HepG2 (cell line): ENCODE data around the gene DNAH8. TPM values are rescaled to one million over a fixed set of nuclear protein-coding genes. Genes with fewer than 3 reads are reported as not detected.

Experiments used
- ATAC-seq: fragments of 200-7000 bp; cut with Tn5 transposase; 3 replicates; pipeline ENCODE4 v1.9.1; 2020; ENCODE audit warnings: mild to moderate bottlenecking, moderate library complexity
- BruUV-seq: library from RNA; stranded (reverse); fragments of 400-500 nt; replicated peaks from 2 replicates; lab custom pipeline; 2021; lab: Mats Ljungman, UMichigan
- CTCF ChIA-PET: fragments of 300-600 bp; formaldehyde crosslinking; extraction: SDS; loops from one replicate; lab custom pipeline; 2021; ENCODE audit warnings: low total read pairs, inconsistent platforms, low intra/inter-chr PET ratio; lab: Yijun Ruan, JAX
- POLR2A ChIA-PET: fragments of 350-600 bp; sonication (Branson Sonifier 250); formaldehyde crosslinking; loops from one replicate; lab custom pipeline; 2020; ENCODE audit warnings: antibody characterized with exemption, inconsistent platforms; lab: Yijun Ruan, JAX
- DNase-seq: peaks from one replicate; pipeline ENCODE4 v3.0.0-alpha.2; 2015; ENCODE audit warnings: low spot score
- FAIRE-seq: peaks from 3 replicates; lab custom pipeline; 2011; peaks lifted over from hg19 to GRCh38; lab: Jason Lieb, UNC
- H2AFZ ChIP-seq: one replicate; pipeline ENCODE4 v1.6.1; 2011; ENCODE audit warnings: low read length, inconsistent platforms
- H3K27ac ChIP-seq: fragments of 300-600 bp; 3 replicates; pipeline ENCODE4 v1.8.0; 2011; ENCODE audit warnings: mixed run types, mild to moderate bottlenecking, mixed read lengths, low read length, inconsistent platforms; ENCODE audit not compliant: insufficient read depth; ENCODE audit errors: extremely low read length
- H3K27me3 ChIP-seq, 2 experiments: fragments of 200-600 bp in 1 of 2; 2 replicates in 1 of 2; 3 replicates in 1 of 2; pipeline versions ENCODE4 v1.6.0 to v1.8.0; 2011; ENCODE audit warnings: low read length in 2 of 2, mild to moderate bottlenecking in 2 of 2, moderate library complexity in 2 of 2, inconsistent platforms in 1 of 2; ENCODE audit not compliant: insufficient read depth in 2 of 2, control insufficient read depth in 1 of 2
- H3K36me3 ChIP-seq, 2 experiments: fragments of 200-600 bp in 1 of 2; replicated peaks in 1 of 2; 2 replicates in 1 of 2; 3 replicates in 1 of 2; pipeline versions ENCODE4 v1.5.1 to v1.8.0; 2011; ENCODE audit warnings: low read length in 2 of 2, inconsistent platforms in 1 of 2; ENCODE audit not compliant: insufficient read depth in 2 of 2, control insufficient read depth in 1 of 2
- H3K4me1 ChIP-seq: 2 replicates; pipeline ENCODE4 v1.5.1; 2012; ENCODE audit warnings: low read length, inconsistent platforms; ENCODE audit not compliant: insufficient read depth
- H3K4me2 ChIP-seq: 2 replicates; pipeline ENCODE4 v1.6.0; 2011; ENCODE audit warnings: low read depth, low read length, inconsistent platforms
- H3K4me3 ChIP-seq, 3 experiments: fragments of 200-600 bp in 1 of 3; sonication (generic), shearing (Covaris generic) in 1 of 3; replicated peaks in 1 of 3; 2 replicates each; pipeline ENCODE4 v1.5.1; 2011 to 2016; ENCODE audit warnings: low read length in 3 of 3, inconsistent platforms in 2 of 3, low read depth in 2 of 3, mild to moderate bottlenecking in 2 of 3, control low read depth in 1 of 3, mixed read lengths in 1 of 3; ENCODE audit not compliant: insufficient read depth in 1 of 3
- H3K79me2 ChIP-seq: one replicate; pipeline ENCODE4 v1.6.1; 2011; ENCODE audit warnings: low read length, inconsistent platforms; ENCODE audit not compliant: insufficient read depth
- H3K9ac ChIP-seq: 2 replicates; pipeline ENCODE4 v1.6.0; 2011; ENCODE audit warnings: mild to moderate bottlenecking, low read depth, low read length, inconsistent platforms; ENCODE audit not compliant: insufficient read depth
- H3K9me3 ChIP-seq: 2 replicates; pipeline ENCODE4 v1.5.1; 2012; ENCODE audit warnings: mild to moderate bottlenecking, low read length
- H4K20me1 ChIP-seq: 2 replicates; pipeline ENCODE4 v1.6.0; 2011; ENCODE audit warnings: inconsistent platforms, mild to moderate bottlenecking, low read length, moderate library complexity; ENCODE audit not compliant: insufficient read depth
- ETV5 ChIP-seq: IDR thresholded peaks from 2 replicates; pipeline ENCODE4 v1.6.1; 2018; ENCODE audit warnings: missing biosample characterization, missing genetic modification reagents, inconsistent platforms, borderline replicate concordance
- FOSL1 ChIP-seq: sonication (generic); formaldehyde crosslinking; IDR thresholded peaks from 2 replicates; pipeline ENCODE4 v1.9.0; 2021; ENCODE audit warnings: missing genetic modification reagents, borderline replicate concordance
- GZF1 ChIP-seq: sonication (generic); formaldehyde crosslinking; IDR thresholded peaks from 2 replicates; pipeline ENCODE4 v1.5.1; 2020; ENCODE audit warnings: mild to moderate bottlenecking, missing genetic modification reagents
- HMG20B ChIP-seq: conservative IDR thresholded peaks from 2 replicates; pipeline ENCODE4 v1.6.1; 2016; ENCODE audit warnings: missing genetic modification reagents, missing compliant biosample characterization
- PCBP1 ChIP-seq: fragments of 200-400 bp; formaldehyde crosslinking; IDR thresholded peaks from 2 replicates; pipeline ENCODE4 v1.6.1; 2017; ENCODE audit warnings: mild to moderate bottlenecking, low read depth, low read length, borderline replicate concordance
- SIX4 ChIP-seq: sonication (generic); formaldehyde crosslinking; IDR thresholded peaks from 2 replicates; pipeline ENCODE4 v1.4.0; 2020; ENCODE audit warnings: missing genetic modification reagents
- TARDBP ChIP-seq: sonication (generic); formaldehyde crosslinking; IDR thresholded peaks from 2 replicates; pipeline ENCODE4 v1.8.0; 2022; ENCODE audit warnings: mild to moderate bottlenecking, missing genetic modification reagents
- TEAD3 ChIP-seq: optimal IDR thresholded peaks from 2 replicates; pipeline ENCODE3; 2016; ENCODE audit warnings: borderline replicate concordance
- THAP11 ChIP-seq: IDR thresholded peaks from 2 replicates; pipeline ENCODE4 v1.6.1; 2016; ENCODE audit warnings: missing biosample characterization, missing genetic modification reagents
- ZC3H13 ChIP-seq: sonication (generic); formaldehyde crosslinking; IDR thresholded peaks from 2 replicates; pipeline ENCODE4 v1.8.1; 2023; ENCODE audit warnings: mild to moderate bottlenecking, missing genetic modification reagents, moderate library complexity
- ZEB1 ChIP-seq: IDR thresholded peaks from 2 replicates; pipeline ENCODE4 v1.6.1; 2012; ENCODE audit warnings: mild to moderate bottlenecking, low read depth, inconsistent platforms; ENCODE audit not compliant: insufficient replicate concordance
- ZNF143 ChIP-seq: sonication (generic); formaldehyde crosslinking; IDR thresholded peaks from 2 replicates; pipeline ENCODE4 v1.4.0; 2020; ENCODE audit warnings: missing genetic modification reagents
- ZNF207 ChIP-seq: fragments of 450-650 bp; IDR thresholded peaks from 2 replicates; pipeline ENCODE4 v1.6.1; 2016; ENCODE audit warnings: antibody characterized with exemption, borderline replicate concordance
- ZNF350 ChIP-seq: sonication (generic); formaldehyde crosslinking; IDR thresholded peaks from 2 replicates; pipeline ENCODE4 v1.4.0; 2020; ENCODE audit warnings: mild to moderate bottlenecking, low read depth, missing genetic modification reagents, borderline replicate concordance
- WGBS: methylation state at CpG from one replicate; pipeline ENCODE4 v1.1.6; 2017; ENCODE audit warnings: low lambda C conversion rate; 5-methylcytosine and 5-hydroxymethylcytosine counted together
- in situ Hi-C: cut with HindIII; loops from 2 replicates; pipeline ENCODE4 v1.10.0; 2017; ENCODE audit warnings: low pct_unique_long_range_greater_than_20kb; ENCODE audit not compliant: extremely low pct_ligation_motif_present
- intact Hi-C: fragments of 100-400 bp; cut with micrococcal nuclease; formaldehyde crosslinking; loops from one replicate; pipeline ENCODE4 v1.10.0; 2022; ENCODE audit not compliant: unreplicated experiment
- polyA plus RNA-seq, 8 experiments: library from polyadenylated mRNA; depleted of rRNA in 3 of 8; stranded (reverse) in 7 of 8; unstranded in 1 of 8; fragments of >200 nt; fragmentation: Illumina TruSeq in 4 of 8; extraction: Trizol in 4 of 8; gene quantifications; 2 replicates each; pipeline versions ENCODE4 v1.2.1 to v1.2.3, GENCODE V29; 2011 to 2016; ENCODE audit warnings: low read depth in 4 of 8, missing spikeins in 1 of 8, mixed read lengths in 1 of 8; ENCODE audit not compliant: insufficient read depth in 1 of 8
- total RNA-seq, 5 experiments: library from RNA; depleted of rRNA; stranded (reverse); fragments of >200 nt; fragmentation: Illumina TruSeq; extraction: Trizol; gene quantifications; 2 replicates each; pipeline ENCODE4 v1.2.3, GENCODE V29; 2016; ENCODE audit warnings: low read depth in 1 of 5
- TF ChIP-seq, protein P1 (sequence below), 2 experiments: fragments of 450-650 bp in 1 of 2; sonication (generic) in 1 of 2; formaldehyde crosslinking; IDR thresholded peaks; 2 replicates each; pipeline versions ENCODE4 v1.5.0 to v1.8.0; 2020 to 2022; ENCODE audit warnings: mild to moderate bottlenecking in 1 of 2, missing genetic modification reagents in 1 of 2
- TF ChIP-seq, protein P2 (sequence below): IDR thresholded peaks from 2 replicates; pipeline ENCODE4 v1.6.1; 2012; ENCODE audit warnings: low read length, improper control_type of control experiment

DNAH8 gene
- total and polyA plus RNA-seq, 2 of the 13 experiments (the other 11 are each of a cell fraction or from before 2014, with no cell fraction given) = not detected

DNA sequence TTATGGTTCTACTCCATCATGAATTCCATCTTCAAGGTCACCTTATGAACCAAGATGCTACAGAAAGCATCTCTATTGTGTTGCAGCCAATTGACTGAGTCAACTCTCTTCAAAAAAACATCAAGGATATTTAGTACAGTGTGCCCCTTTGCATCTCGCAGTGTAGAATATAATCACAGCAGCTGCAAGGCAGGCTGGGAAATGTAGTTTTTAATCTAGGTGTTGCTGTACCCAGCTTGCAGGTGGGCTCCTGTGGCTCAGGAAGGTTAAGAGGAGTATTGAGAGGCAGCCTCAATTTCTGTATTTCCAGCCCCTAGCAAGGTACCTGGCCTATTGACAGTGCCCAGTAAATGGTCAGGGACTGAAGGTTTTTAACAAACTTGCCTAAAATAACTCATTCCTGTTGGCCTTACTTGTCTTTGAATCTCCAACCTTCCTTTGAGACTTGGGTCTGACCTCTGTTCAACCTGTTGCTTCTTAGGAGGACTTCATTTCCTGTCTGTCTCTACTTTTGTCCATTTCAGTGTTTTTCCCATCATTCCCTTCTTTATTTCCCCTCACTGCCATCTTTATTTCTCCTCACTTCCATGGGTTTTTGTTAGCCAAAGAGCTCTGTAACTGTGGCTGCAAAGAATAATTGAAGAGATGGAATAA lies 150.5 kb downstream of the DNAH8 start:
- no peaks in the 10 kb centered on the region for H3K9me3 ChIP-seq
- ChIA-PET CTCF (no interaction called here), POLR2A (no interaction called here)
- no peaks in the 10 kb centered on the region for H3K36me3 ChIP-seq
- intact Hi-C loops (no loop called here), in situ Hi-C loops (no loop called here)
- no peaks in the 10 kb centered on the region for H3K79me2 ChIP-seq
- no peaks in the 10 kb centered on the region for H3K27me3 ChIP-seq
- no peaks in the 10 kb centered on the region for H4K20me1 ChIP-seq
- H3K9ac ChIP-seq = no peak overlapping the region
- TF ChIP-seq ZNF143 (CRISPR knock-in tag) (peak; percentile 77), THAP11 (CRISPR knock-in tag) (peak; percentile 84), HMG20B (CRISPR knock-in tag) (no peak), ETV5 (no peak)
- FAIRE-seq (no peak), ATAC-seq (no peak), DNase-seq (no peak)
- no peak overlapping the region for H2AFZ ChIP-seq
- 7% methylated on average over 1 of the region's 1 CpG for WGBS
- BruUV-seq = no TSS peak
- H3K4me3 ChIP-seq = no peak overlapping the region
- no peak overlapping the region for H3K4me2 ChIP-seq
- no peak overlapping the region for H3K27ac ChIP-seq
- no peaks in the 10 kb centered on the region for H3K4me1 ChIP-seq

DNA sequence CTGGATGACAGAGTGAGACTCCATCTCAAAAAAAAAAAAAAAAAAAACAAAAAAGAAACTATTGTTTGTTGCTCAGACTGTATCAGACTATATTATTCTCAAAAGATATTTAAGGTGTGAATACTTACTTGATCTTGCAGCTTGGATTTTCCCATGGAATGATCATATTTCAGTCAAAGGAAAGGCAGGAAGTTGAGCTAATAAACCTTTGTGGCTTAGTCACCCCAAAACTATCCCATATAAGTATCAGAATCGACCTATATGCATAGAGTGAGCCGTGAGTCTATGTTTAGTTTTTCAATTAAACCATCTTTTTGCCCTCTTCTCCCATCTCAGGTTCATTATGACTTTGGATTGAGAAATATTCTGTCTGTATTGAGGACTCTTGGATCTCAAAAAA lies 152.6 kb downstream of the DNAH8 start:
- FAIRE-seq = no peak
- H3K36me3 ChIP-seq = no peaks in the 10 kb centered on the region
- no peak for TF ChIP-seq ZNF350 (CRISPR knock-in tag)
- no peak for TF ChIP-seq ZNF207
- no peak for TF ChIP-seq ZC3H13 (CRISPR knock-in tag)
- TF ChIP-seq, protein P1, sequence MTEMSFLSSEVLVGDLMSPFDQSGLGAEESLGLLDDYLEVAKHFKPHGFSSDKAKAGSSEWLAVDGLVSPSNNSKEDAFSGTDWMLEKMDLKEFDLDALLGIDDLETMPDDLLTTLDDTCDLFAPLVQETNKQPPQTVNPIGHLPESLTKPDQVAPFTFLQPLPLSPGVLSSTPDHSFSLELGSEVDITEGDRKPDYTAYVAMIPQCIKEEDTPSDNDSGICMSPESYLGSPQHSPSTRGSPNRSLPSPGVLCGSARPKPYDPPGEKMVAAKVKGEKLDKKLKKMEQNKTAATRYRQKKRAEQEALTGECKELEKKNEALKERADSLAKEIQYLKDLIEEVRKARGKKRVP (CRISPR knock-in tag; IDR thresholded peaks at IDR 0.05) = no peak
- no peak for TF ChIP-seq PCBP1
- no peak for TF ChIP-seq SIX4
- no peak for TF ChIP-seq TARDBP (CRISPR knock-in tag)
- TF ChIP-seq GZF1 (CRISPR knock-in tag) = no peak
- TF ChIP-seq FOSL1 (CRISPR knock-in tag) = no peak
- TF ChIP-seq, protein P2, sequence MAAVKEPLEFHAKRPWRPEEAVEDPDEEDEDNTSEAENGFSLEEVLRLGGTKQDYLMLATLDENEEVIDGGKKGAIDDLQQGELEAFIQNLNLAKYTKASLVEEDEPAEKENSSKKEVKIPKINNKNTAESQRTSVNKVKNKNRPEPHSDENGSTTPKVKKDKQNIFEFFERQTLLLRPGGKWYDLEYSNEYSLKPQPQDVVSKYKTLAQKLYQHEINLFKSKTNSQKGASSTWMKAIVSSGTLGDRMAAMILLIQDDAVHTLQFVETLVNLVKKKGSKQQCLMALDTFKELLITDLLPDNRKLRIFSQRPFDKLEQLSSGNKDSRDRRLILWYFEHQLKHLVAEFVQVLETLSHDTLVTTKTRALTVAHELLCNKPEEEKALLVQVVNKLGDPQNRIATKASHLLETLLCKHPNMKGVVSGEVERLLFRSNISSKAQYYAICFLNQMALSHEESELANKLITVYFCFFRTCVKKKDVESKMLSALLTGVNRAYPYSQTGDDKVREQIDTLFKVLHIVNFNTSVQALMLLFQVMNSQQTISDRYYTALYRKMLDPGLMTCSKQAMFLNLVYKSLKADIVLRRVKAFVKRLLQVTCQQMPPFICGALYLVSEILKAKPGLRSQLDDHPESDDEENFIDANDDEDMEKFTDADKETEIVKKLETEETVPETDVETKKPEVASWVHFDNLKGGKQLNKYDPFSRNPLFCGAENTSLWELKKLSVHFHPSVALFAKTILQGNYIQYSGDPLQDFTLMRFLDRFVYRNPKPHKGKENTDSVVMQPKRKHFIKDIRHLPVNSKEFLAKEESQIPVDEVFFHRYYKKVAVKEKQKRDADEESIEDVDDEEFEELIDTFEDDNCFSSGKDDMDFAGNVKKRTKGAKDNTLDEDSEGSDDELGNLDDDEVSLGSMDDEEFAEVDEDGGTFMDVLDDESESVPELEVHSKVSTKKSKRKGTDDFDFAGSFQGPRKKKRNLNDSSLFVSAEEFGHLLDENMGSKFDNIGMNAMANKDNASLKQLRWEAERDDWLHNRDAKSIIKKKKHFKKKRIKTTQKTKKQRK = no peak
- TF ChIP-seq ZEB1 = no peak
- no peak for TF ChIP-seq TEAD3

More for the DNA sequence above, 152.6 kb downstream of the DNAH8 start:
- intact Hi-C loops = no loop called here
- in situ Hi-C loops = no loop called here
- POLR2A ChIA-PET = no interaction called here
- no peaks in the 10 kb centered on the region for H3K9me3 ChIP-seq
- no peaks in the 10 kb centered on the region for H4K20me1 ChIP-seq
- H3K9ac ChIP-seq = no peak overlapping the region
- H2AFZ ChIP-seq = no peak overlapping the region
- no peak overlapping the region for H3K4me3 ChIP-seq
- no TSS peak for BruUV-seq
- no peak overlapping the region for H3K27ac ChIP-seq
- no peaks in the 10 kb centered on the region for H3K79me2 ChIP-seq
- CTCF ChIA-PET = no interaction called here
- no peaks in the 10 kb centered on the region for H3K4me1 ChIP-seq
- H3K27me3 ChIP-seq = no peaks in the 10 kb centered on the region
- ATAC-seq (no peak), DNase-seq (no peak)
- H3K4me2 ChIP-seq = no peak overlapping the region
- WGBS = 0% methylated on average over 2 of the region's 2 CpGs
